Transverse colon (tissue), 4 donors: Measurements from ENCODE around the gene NPAS4.

Experiments
- CTCF ChIP-seq, 5 experiments: fragments of 200-600 bp in 3 of 5; fragments of 450-650 bp in 2 of 5; sonication (generic) in 3 of 5; IDR thresholded peaks; 1 replicate in 2 of 5; 2 replicates in 3 of 5; pipeline ENCODE4 v1.5.1; 2016 to 2017; ENCODE audit warnings: antibody characterized with exemption in 5 of 5, inconsistent platforms in 3 of 5, mild to moderate bottlenecking in 2 of 5, moderate library complexity in 1 of 5
- POLR2AphosphoS5 ChIP-seq, 3 donors: sonication (generic); formaldehyde crosslinking; IDR thresholded peaks; one replicate each; pipeline ENCODE4 v1.6.1; 2016; ENCODE audit warnings: antibody characterized with exemption in 3 of 3

- TF ChIP-seq CTCF (IDR thresholded peaks at IDR 0.05), result no peak
- no peak for TF ChIP-seq POLR2AphosphoS5 (IDR thresholded peaks at IDR 0.05)
These were observed 13.2 kb upstream of the NPAS4 start for GRCh38 chr11:66407651-66408050.
